HEK293 (cell line): Measurements from ENCODE around the gene TIMP2.

Source experiments
- CTCF ChIA-PET: fragments of 350-600 bp; formaldehyde crosslinking; extraction: SDS; loops from one replicate; lab custom pipeline; 2021; ENCODE audit warnings: antibody characterized with exemption; lab: Yijun Ruan, JAX
- POLR2A ChIA-PET: fragments of 300-600 bp; formaldehyde crosslinking; extraction: SDS; loops from one replicate; lab custom pipeline; 2020; ENCODE audit warnings: antibody characterized with exemption, inconsistent platforms; lab: Yijun Ruan, JAX
- H3K27ac ChIP-seq: fragments of 200-500 bp; sonication (Bioruptor generic); 2 replicates; pipeline ENCODE4 v1.5.1; 2014; ENCODE audit warnings: low read depth, low read length, control low read depth, inconsistent platforms; ENCODE audit errors: extremely low read depth
- H3K36me3 ChIP-seq, 2 experiments: fragments of 200-500 bp in 1 of 2; sonication (Bioruptor generic) in 1 of 2; 1 replicate in 1 of 2; 2 replicates in 1 of 2; pipeline ENCODE4 v1.5.1; 2014 to 2017; ENCODE audit warnings: inconsistent platforms in 2 of 2, low read length in 2 of 2; ENCODE audit not compliant: control insufficient read depth in 2 of 2, insufficient read depth in 1 of 2
- H3K4me1 ChIP-seq: fragments of 200-500 bp; sonication (Bioruptor generic); 2 replicates; pipeline ENCODE4 v1.5.1; 2014; ENCODE audit warnings: mild to moderate bottlenecking, low read length, inconsistent platforms; ENCODE audit not compliant: control insufficient read depth, insufficient read depth
- H3K4me3 ChIP-seq: 2 replicates; pipeline ENCODE4 v1.5.1; 2011; ENCODE audit warnings: low read depth, mild to moderate bottlenecking, control low read depth, low read length, moderate library complexity
- H3K9me3 ChIP-seq: fragments of 200-500 bp; sonication (Bioruptor generic); 2 replicates; pipeline ENCODE4 v1.5.1; 2014; ENCODE audit warnings: low read depth, low read length, inconsistent platforms; ENCODE audit not compliant: control insufficient read depth, insufficient read depth
- BCL11A ChIP-seq: fragments of 450-650 bp; formaldehyde crosslinking; IDR thresholded peaks from 2 replicates; pipeline ENCODE4 v1.5.1; 2016; ENCODE audit warnings: low read depth, missing biosample characterization, missing genetic modification characterization
- IKZF3 ChIP-seq: fragments of 450-650 bp; IDR thresholded peaks from 2 replicates; pipeline ENCODE4 v1.5.0; 2018; ENCODE audit warnings: missing biosample characterization, mild to moderate bottlenecking, missing genetic modification characterization, moderate library complexity
- KLF1 ChIP-seq: fragments of 450-650 bp; formaldehyde crosslinking; IDR thresholded peaks from 2 replicates; pipeline ENCODE4 v1.5.1; 2016; ENCODE audit warnings: missing biosample characterization, missing genetic modification characterization
- PRDM1 ChIP-seq: fragments of 450-650 bp; formaldehyde crosslinking; IDR thresholded peaks from 2 replicates; pipeline ENCODE4; 2016; ENCODE audit warnings: missing biosample characterization, missing genetic modification characterization
- ZBTB17 ChIP-seq: fragments of 450-650 bp; formaldehyde crosslinking; IDR thresholded peaks from 2 replicates; pipeline ENCODE4 v1.5.1; 2016; ENCODE audit warnings: missing biosample characterization, missing genetic modification characterization
- ZBTB20 ChIP-seq: fragments of 450-650 bp; formaldehyde crosslinking; IDR thresholded peaks from 2 replicates; pipeline ENCODE4 v1.5.1; 2016; ENCODE audit warnings: missing biosample characterization, missing genetic modification characterization
- ZBTB21 ChIP-seq: fragments of 450-650 bp; formaldehyde crosslinking; IDR thresholded peaks from 2 replicates; pipeline ENCODE4 v1.5.1; 2017; ENCODE audit warnings: missing biosample characterization, missing genetic modification characterization
- ZBTB8A ChIP-seq: fragments of 450-650 bp; formaldehyde crosslinking; IDR thresholded peaks from 2 replicates; pipeline ENCODE4 v1.5.1; 2016; ENCODE audit warnings: missing biosample characterization, missing genetic modification characterization
- ZFP37 ChIP-seq: fragments of 450-650 bp; formaldehyde crosslinking; IDR thresholded peaks from 2 replicates; pipeline ENCODE4 v1.5.1; 2016; ENCODE audit warnings: missing biosample characterization, missing genetic modification characterization
- ZNF112 ChIP-seq: fragments of 450-650 bp; formaldehyde crosslinking; IDR thresholded peaks from 2 replicates; pipeline ENCODE4 v1.5.0; 2017; ENCODE audit warnings: missing biosample characterization, missing genetic modification characterization
- ZNF132 ChIP-seq: fragments of 450-650 bp; formaldehyde crosslinking; IDR thresholded peaks from 2 replicates; pipeline ENCODE4 v1.5.1; 2017; ENCODE audit warnings: missing biosample characterization, missing genetic modification characterization, borderline replicate concordance
- ZNF175 ChIP-seq: fragments of 450-650 bp; formaldehyde crosslinking; IDR thresholded peaks from 2 replicates; pipeline ENCODE4 v1.5.1; 2016; ENCODE audit warnings: missing biosample characterization, missing genetic modification characterization
- ZNF19 ChIP-seq: fragments of 450-650 bp; formaldehyde crosslinking; IDR thresholded peaks from 2 replicates; pipeline ENCODE4; 2016; ENCODE audit warnings: missing biosample characterization, missing genetic modification characterization, low read depth
- ZNF221 ChIP-seq: fragments of 450-650 bp; formaldehyde crosslinking; IDR thresholded peaks from 2 replicates; pipeline ENCODE4 v1.5.1; 2017; ENCODE audit warnings: missing biosample characterization, missing genetic modification characterization, borderline replicate concordance
- ZNF223 ChIP-seq: fragments of 450-650 bp; formaldehyde crosslinking; IDR thresholded peaks from 2 replicates; pipeline ENCODE4 v1.5.1; 2016; ENCODE audit warnings: missing biosample characterization, missing genetic modification characterization
- ZNF274 ChIP-seq, 2 experiments: fragments of 200-500 bp in 1 of 2; fragments of 450-650 bp in 1 of 2; sonication (Bioruptor generic) in 1 of 2; formaldehyde crosslinking in 1 of 2; IDR thresholded peaks; 2 replicates each; pipeline versions ENCODE4 v1.5.1 to v1.6.1; 2014 to 2016; ENCODE audit warnings: borderline replicate concordance in 1 of 2, inconsistent platforms in 1 of 2, low read length in 1 of 2, missing biosample characterization in 1 of 2, missing genetic modification characterization in 1 of 2
- ZNF473 ChIP-seq: fragments of 450-650 bp; formaldehyde crosslinking; IDR thresholded peaks from 2 replicates; pipeline ENCODE4 v1.5.1; 2017; ENCODE audit warnings: missing biosample characterization, missing genetic modification characterization
- ZNF555 ChIP-seq: fragments of 450-650 bp; formaldehyde crosslinking; conservative IDR thresholded peaks from 2 replicates; pipeline ENCODE4 v1.5.1; 2017; ENCODE audit warnings: missing biosample characterization, mild to moderate bottlenecking, missing genetic modification characterization, inconsistent platforms
- ZNF600 ChIP-seq: fragments of 450-650 bp; formaldehyde crosslinking; IDR thresholded peaks from 2 replicates; pipeline ENCODE4 v1.5.1; 2016; ENCODE audit warnings: missing biosample characterization, missing genetic modification characterization
- ZNF621 ChIP-seq: fragments of 450-650 bp; formaldehyde crosslinking; IDR thresholded peaks from 2 replicates; pipeline ENCODE4 v1.5.1; 2017; ENCODE audit warnings: missing biosample characterization, missing genetic modification characterization
- TF ChIP-seq, protein P1 (sequence below): fragments of 450-650 bp; formaldehyde crosslinking; IDR thresholded peaks from 2 replicates; pipeline ENCODE4 v1.5.1; 2016; ENCODE audit warnings: missing biosample characterization, missing genetic modification characterization
- TF ChIP-seq, protein P2 (sequence below): fragments of 450-650 bp; formaldehyde crosslinking; IDR thresholded peaks from 2 replicates; pipeline ENCODE4 v1.5.1; 2016; ENCODE audit warnings: missing biosample characterization, missing genetic modification characterization
- TF ChIP-seq, protein P3 (sequence below): fragments of 450-650 bp; formaldehyde crosslinking; IDR thresholded peaks from 2 replicates; pipeline ENCODE4 v1.5.1; 2016; ENCODE audit warnings: missing biosample characterization, missing genetic modification characterization

TIMP2 gene

DNA sequence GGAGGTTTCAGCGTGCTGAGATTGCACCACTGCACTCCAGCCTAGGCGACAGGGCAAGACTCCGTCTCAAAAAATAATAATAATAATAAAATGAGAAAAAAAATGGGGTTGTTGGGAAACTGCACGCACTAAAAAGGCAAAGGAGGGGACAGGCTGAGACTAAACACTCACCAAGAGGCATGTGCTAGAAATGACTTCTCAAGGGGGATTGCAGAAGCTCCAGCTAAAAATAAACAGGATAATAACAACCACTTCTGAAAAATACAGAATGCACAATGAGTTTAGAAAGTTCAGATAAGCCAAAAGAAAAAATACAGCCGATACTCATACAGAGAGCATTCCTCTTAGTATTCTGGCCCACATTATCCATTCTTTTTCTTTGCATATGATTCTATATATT, 15.1 kb upstream of the TIMP2 start:
- POLR2A ChIA-PET, result interaction anchor here (0.9 kb wide), 1 partner anchor 27 kb away, joined by 3 read pairs; no protein-coding TSS in a partner anchor
- peaks cover 6% of the 10 kb centered on the region for H3K4me1 ChIP-seq
- TF ChIP-seq, protein P1, sequence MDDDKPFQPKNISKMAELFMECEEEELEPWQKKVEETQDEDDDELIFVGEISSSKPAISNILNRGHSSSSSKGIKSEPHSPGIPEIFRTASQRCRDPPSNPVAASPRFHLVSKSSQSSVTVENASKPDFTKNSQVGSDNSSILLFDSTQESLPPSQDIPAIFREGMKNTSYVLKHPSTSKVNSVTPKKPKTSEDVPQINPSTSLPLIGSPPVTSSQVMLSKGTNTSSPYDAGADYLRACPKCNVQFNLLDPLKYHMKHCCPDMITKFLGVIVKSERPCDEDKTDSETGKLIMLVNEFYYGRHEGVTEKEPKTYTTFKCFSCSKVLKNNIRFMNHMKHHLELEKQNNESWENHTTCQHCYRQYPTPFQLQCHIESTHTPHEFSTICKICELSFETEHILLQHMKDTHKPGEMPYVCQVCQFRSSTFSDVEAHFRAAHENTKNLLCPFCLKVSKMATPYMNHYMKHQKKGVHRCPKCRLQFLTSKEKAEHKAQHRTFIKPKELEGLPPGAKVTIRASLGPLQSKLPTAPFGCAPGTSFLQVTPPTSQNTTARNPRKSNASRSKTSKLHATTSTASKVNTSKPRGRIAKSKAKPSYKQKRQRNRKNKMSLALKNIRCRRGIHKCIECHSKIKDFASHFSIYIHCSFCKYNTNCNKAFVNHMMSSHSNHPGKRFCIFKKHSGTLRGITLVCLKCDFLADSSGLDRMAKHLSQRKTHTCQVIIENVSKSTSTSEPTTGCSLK, result no peak
- TF ChIP-seq, protein P2, sequence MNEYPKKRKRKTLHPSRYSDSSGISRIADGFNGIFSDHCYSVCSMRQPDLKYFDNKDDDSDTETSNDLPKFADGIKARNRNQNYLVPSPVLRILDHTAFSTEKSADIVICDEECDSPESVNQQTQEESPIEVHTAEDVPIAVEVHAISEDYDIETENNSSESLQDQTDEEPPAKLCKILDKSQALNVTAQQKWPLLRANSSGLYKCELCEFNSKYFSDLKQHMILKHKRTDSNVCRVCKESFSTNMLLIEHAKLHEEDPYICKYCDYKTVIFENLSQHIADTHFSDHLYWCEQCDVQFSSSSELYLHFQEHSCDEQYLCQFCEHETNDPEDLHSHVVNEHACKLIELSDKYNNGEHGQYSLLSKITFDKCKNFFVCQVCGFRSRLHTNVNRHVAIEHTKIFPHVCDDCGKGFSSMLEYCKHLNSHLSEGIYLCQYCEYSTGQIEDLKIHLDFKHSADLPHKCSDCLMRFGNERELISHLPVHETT, result no peak

DNA sequence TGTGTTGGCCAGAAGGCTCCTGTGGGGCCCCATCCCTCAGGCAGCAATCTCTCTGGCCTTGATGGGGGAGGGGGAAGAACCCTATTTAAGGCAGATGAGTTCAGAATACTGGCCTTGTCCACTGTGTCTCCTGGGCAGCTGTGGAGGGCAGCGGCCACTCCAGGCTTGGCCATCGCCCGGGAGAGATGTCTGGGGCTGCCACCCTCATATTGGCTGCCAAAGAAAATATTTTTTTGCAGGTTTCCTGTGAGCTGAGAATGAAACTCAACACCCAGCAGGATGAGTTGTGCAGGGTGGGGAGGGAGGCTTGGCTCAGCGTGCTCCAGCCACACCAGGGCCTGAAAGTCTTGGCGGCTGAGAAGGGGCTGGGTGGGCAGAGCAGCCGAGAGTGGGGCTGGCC, 14.4 kb upstream of the TIMP2 start:
- H3K36me3 ChIP-seq, result no peaks in the 10 kb centered on the region
- H3K27ac ChIP-seq, result no peak overlapping the region

More for the DNA sequence above, 15.1 kb upstream of the TIMP2 start:
- no peaks in the 10 kb centered on the region for H3K9me3 ChIP-seq
- no peak overlapping the region for H3K27ac ChIP-seq
- H3K36me3 ChIP-seq, result no peaks in the 10 kb centered on the region
- H3K4me3 ChIP-seq, result no peak overlapping the region
- CTCF ChIA-PET, result interaction anchor here (0.6 to 1.9 kb wide), 3 partner anchors 32 to 87 kb away, joined by 3 to 9 read pairs (median 4); no protein-coding TSS in a partner anchor

DNA sequence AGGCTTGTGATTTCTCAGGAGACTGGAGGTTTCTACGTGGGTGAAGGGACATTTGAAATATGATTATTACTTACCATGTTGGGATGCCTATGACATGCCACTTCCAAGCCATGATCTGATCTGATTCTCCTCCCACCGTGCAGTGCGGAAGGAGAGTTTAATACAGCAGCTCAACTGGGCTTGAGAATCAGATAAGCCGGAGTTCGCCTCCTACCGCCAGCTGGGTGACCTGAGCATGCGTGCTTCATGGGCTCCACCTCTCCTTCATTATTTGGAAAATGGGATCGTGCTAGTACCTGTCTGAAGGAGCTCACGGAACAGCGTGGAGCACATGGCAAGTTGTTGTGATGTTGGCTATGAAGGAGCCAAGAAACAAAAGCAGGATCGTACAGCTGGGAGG, 12.4 kb upstream of the TIMP2 start:
- no peaks in the 10 kb centered on the region for H3K36me3 ChIP-seq
- H3K27ac ChIP-seq, result no peak overlapping the region
- H3K4me1 ChIP-seq, result peaks cover 23% of the 10 kb centered on the region
- H3K4me3 ChIP-seq, result no peak overlapping the region
- no peaks in the 10 kb centered on the region for H3K9me3 ChIP-seq
- TF ChIP-seq BCL11A (tag by site-specific recombination), result no peak
- TF ChIP-seq ZNF621 (tag by site-specific recombination), result no peak
- no peak for TF ChIP-seq ZNF473
- TF ChIP-seq, protein P3, sequence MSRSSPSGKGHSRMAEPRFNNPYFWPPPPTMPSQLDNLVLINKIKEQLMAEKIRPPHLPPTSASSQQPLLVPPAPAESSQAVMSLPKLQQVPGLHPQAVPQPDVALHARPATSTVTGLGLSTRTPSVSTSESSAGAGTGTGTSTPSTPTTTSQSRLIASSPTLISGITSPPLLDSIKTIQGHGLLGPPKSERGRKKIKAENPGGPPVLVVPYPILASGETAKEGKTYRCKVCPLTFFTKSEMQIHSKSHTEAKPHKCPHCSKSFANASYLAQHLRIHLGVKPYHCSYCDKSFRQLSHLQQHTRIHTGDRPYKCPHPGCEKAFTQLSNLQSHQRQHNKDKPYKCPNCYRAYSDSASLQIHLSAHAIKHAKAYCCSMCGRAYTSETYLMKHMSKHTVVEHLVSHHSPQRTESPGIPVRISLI (tag by site-specific recombination), result no peak
- no peak for TF ChIP-seq ZNF175 (tag by site-specific recombination)
- no peak for TF ChIP-seq ZNF112 (tag by site-specific recombination)
- no peak for TF ChIP-seq ZBTB20 (tag by site-specific recombination)
- TF ChIP-seq KLF1 (tag by site-specific recombination), result no peak
- no peak for TF ChIP-seq ZNF274 (IDR thresholded peaks at IDR 0.05; ENCODE audit: low read length)
- TF ChIP-seq ZNF274 (tag by site-specific recombination; IDR thresholded peaks at IDR 0.05; ENCODE audit: borderline replicate concordance), result no peak
- no peak for TF ChIP-seq ZNF223 (tag by site-specific recombination)
- no peak for TF ChIP-seq ZFP37 (tag by site-specific recombination)
- TF ChIP-seq ZNF19 (tag by site-specific recombination), result no peak
- no peak for TF ChIP-seq ZNF132 (tag by site-specific recombination)
- no peak for TF ChIP-seq ZNF221
- TF ChIP-seq ZNF555 (tag by site-specific recombination), result no peak
- ChIA-PET CTCF (interaction anchor here (0.7 to 1.9 kb wide), 3 partner anchors 34 to 492 kb away, joined by 3 to 5 read pairs (median 3); no protein-coding TSS in a partner anchor), POLR2A (no interaction called here)

More for the DNA sequence above, 14.4 kb upstream of the TIMP2 start:
- H3K4me3 ChIP-seq, result no peak overlapping the region
- no peak for TF ChIP-seq ZBTB21
- peak; percentile 43; the same call in 1 of the 2 replicates for TF ChIP-seq ZBTB8A (tag by site-specific recombination)
- peak; percentile 57; the same call in 1 of the 2 replicates for TF ChIP-seq ZBTB17 (tag by site-specific recombination)
- no peak for TF ChIP-seq IKZF3 (tag by site-specific recombination)
- TF ChIP-seq PRDM1 (tag by site-specific recombination), result no peak
- 0 out of 2 replicates have a peak, but pooled peaks have one; percentile 8 for TF ChIP-seq ZNF600 (tag by site-specific recombination)
- 0 out of 2 replicates have a peak, but pooled peaks have one; percentile 10 for TF ChIP-seq KLF1 (tag by site-specific recombination)
- CTCF ChIA-PET, result interaction anchor here (0.6 kb wide), 1 partner anchor 87 kb away, joined by 3 read pairs; no protein-coding TSS in a partner anchor
- H3K9me3 ChIP-seq, result no peaks in the 10 kb centered on the region
- POLR2A ChIA-PET, result no interaction called here
- peaks cover 13% of the 10 kb centered on the region for H3K4me1 ChIP-seq
